ENCODE measurements around the gene AKIRIN2.

The AKIRIN2 gene

DNA sequence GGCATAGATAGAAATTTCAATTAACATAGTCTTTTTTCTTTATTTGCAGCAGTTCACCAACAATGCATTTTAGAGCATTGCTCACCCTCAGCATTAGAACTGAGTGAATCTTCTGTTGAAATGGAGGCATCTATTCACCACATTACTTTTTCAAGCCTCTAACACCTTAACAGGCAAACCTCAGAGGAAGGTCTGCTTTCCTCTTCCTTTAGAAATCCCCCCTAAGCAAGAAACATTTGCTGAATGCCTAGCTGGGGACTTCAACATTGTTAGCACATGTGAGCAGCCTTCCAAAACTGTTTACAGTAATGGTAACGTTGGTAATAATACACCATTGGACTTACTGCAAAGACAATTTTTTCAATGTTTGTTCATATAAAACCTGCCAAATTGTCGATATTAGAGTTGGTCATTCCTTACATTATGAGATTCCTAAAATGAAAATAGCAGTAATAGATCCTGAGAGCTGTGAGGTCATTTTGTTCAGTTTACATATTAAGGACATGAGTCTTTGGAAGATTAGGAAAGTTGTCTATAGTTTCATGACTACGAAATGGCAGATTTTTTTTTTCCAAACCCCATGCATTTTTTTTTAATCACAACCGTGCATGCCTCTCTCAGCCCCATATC lies 20.6 kb upstream of the AKIRIN2 start:
- Histone ChIP-seq H3K79me2 (ENCODE audit: low read length) (no peaks in the 10 kb centered on the region), H3F3A (ENCODE audit: insufficient read depth, low read length) (peaks cover 20% of the 10 kb centered on the region), H3K9ac (ENCODE audit: low read length) (no peak overlapping the region), H3K27ac (ENCODE audit: low read length) (no peak overlapping the region), H3K4me3 (ENCODE audit: low read length) (no peak overlapping the region), H4K20me1 (ENCODE audit: insufficient read depth, low read length) (no peaks in the 10 kb centered on the region), H3K27me3 (replicated peaks; ENCODE audit: insufficient read depth, low read length) (no peaks in the 10 kb centered on the region), H3K36me3 (replicated peaks; ENCODE audit: insufficient read depth, low read length) (no peaks in the 10 kb centered on the region), H3K9me2 (replicated peaks; ENCODE audit: insufficient read depth, low read length) (no peaks in the 10 kb centered on the region), H3K4me1 (ENCODE audit: low read length) (peaks cover 35% of the 10 kb centered on the region), H2AFZ (ENCODE audit: low read length) (peak overlapping the region; percentile 16; the same call in 1 of the 2 replicates), H3K4me2 (ENCODE audit: low read depth, low read length) (peak overlapping the region; percentile 35; the same call in 1 of the 2 replicates), H3K9me3 (replicated peaks; ENCODE audit: insufficient read depth, low read length) (no peaks in the 10 kb centered on the region)
- DNase-seq = no peak
- TF ChIP-seq EZH2phosphoT487 (IDR thresholded peaks at IDR 0.05; ENCODE audit: low read length) = no peak
- TF ChIP-seq, protein P1, sequence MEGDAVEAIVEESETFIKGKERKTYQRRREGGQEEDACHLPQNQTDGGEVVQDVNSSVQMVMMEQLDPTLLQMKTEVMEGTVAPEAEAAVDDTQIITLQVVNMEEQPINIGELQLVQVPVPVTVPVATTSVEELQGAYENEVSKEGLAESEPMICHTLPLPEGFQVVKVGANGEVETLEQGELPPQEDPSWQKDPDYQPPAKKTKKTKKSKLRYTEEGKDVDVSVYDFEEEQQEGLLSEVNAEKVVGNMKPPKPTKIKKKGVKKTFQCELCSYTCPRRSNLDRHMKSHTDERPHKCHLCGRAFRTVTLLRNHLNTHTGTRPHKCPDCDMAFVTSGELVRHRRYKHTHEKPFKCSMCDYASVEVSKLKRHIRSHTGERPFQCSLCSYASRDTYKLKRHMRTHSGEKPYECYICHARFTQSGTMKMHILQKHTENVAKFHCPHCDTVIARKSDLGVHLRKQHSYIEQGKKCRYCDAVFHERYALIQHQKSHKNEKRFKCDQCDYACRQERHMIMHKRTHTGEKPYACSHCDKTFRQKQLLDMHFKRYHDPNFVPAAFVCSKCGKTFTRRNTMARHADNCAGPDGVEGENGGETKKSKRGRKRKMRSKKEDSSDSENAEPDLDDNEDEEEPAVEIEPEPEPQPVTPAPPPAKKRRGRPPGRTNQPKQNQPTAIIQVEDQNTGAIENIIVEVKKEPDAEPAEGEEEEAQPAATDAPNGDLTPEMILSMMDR (IDR thresholded peaks at IDR 0.05; ENCODE audit: low read length) = no peak
- TF ChIP-seq EZH2 (optimal IDR thresholded peaks at IDR 0.05; ENCODE audit: low read depth, low read length) = no peak

DNA sequence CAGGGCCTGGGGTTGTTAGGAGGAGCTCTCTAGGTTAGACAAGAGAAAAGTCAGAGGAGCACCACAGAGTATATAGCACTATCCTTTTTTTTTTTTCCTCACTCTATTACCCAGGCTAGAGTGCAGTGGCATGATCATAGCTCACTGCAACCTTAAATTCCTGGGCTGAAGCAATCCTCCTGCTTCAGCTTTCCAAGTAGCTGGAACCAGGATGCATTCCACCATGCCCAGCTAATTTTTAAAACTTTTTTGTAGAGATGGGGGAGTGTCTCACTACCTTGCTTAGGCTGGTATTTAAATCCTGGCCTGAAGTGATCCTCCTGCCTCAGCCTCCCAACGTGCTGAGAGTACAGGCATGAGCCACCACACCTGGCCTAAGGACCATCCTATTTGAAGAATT lies 19.3 kb upstream of the AKIRIN2 start:
- Histone ChIP-seq H3K36me3 (replicated peaks; ENCODE audit: insufficient read depth, low read length) (no peaks in the 10 kb centered on the region), H3K27ac (ENCODE audit: low read length) (no peak overlapping the region), H3K9ac (ENCODE audit: low read length) (no peak overlapping the region), H3F3A (ENCODE audit: insufficient read depth, low read length) (peaks cover 20% of the 10 kb centered on the region), H3K79me2 (ENCODE audit: low read length) (no peaks in the 10 kb centered on the region), H3K9me2 (replicated peaks; ENCODE audit: insufficient read depth, low read length) (no peaks in the 10 kb centered on the region), H2AFZ (ENCODE audit: low read length) (no peak overlapping the region), H3K4me2 (ENCODE audit: low read depth, low read length) (no peak overlapping the region), H3K4me3 (ENCODE audit: low read length) (no peak overlapping the region), H4K20me1 (ENCODE audit: insufficient read depth, low read length) (no peaks in the 10 kb centered on the region), H3K27me3 (replicated peaks; ENCODE audit: insufficient read depth, low read length) (no peaks in the 10 kb centered on the region), H3K9me3 (replicated peaks; ENCODE audit: insufficient read depth, low read length) (no peaks in the 10 kb centered on the region), H3K4me1 (ENCODE audit: low read length) (peaks cover 35% of the 10 kb centered on the region)
- DNase-seq = no peak
- no peak for TF ChIP-seq EZH2 (optimal IDR thresholded peaks at IDR 0.05; ENCODE audit: low read depth, low read length)

DNA sequence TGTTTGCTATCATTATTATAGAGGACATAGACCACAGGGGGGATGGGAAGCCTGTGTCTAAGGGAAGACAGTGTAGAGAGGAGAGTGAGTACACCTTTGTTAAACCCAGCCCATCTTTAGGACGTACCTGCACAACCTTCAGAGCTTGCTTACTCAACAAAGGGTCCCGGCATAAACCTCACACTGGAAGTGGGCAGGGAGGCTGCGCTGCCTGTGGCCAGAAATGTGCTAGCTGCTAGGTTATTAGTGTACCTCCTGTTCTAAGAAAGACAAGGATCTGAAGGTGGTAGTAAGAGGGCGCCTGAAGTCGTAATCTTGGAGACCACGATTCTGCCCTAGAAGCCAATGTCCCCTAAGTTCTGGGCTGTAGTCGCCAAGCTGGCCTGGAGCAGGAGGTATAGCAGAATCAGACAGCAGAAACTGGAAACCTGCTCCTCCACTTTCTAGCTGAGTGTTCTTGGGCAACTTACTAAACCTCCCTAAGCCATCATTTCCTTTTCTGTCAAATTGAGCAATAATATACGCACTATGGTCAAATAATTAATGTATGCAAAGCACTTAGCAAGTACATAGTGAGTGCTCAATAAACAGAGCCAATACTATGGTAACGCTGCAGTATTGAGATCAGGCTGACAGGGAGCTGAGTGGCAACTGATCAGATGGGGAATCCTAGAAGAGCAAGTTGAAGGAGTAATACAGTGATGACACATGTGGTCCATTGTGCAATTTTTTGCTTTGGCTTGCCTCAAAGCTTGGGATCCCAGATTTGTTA lies 16.8 kb upstream of the AKIRIN2 start:
- peaks cover 14% of the 10 kb centered on the region for H3K4me1 ChIP-seq (ENCODE audit: low read length)
- no peaks in the 10 kb centered on the region for H3K79me2 ChIP-seq (ENCODE audit: low read length)
- no peaks in the 10 kb centered on the region for H3K27me3 ChIP-seq (replicated peaks; ENCODE audit: insufficient read depth, low read length)
- peaks cover 4% of the 10 kb centered on the region; the same call in 1 of the 2 replicates for H3F3A ChIP-seq (ENCODE audit: insufficient read depth, low read length)
- no peak for DNase-seq
- no peak overlapping the region for H2AFZ ChIP-seq (ENCODE audit: low read length)
- no peaks in the 10 kb centered on the region for H4K20me1 ChIP-seq (ENCODE audit: insufficient read depth, low read length)
- H3K27ac ChIP-seq (ENCODE audit: low read length) = no peak overlapping the region
- no peaks in the 10 kb centered on the region for H3K9me3 ChIP-seq (replicated peaks; ENCODE audit: insufficient read depth, low read length)
- H3K9ac ChIP-seq (ENCODE audit: low read length) = no peak overlapping the region
- no peak for TF ChIP-seq EZH2phosphoT487 (IDR thresholded peaks at IDR 0.05; ENCODE audit: low read length)
- TF ChIP-seq, protein P1 (IDR thresholded peaks at IDR 0.05; ENCODE audit: low read length) = no peak
- TF ChIP-seq EZH2 (optimal IDR thresholded peaks at IDR 0.05; ENCODE audit: low read depth, low read length) = no peak
- H3K36me3 ChIP-seq (replicated peaks; ENCODE audit: insufficient read depth, low read length) = no peaks in the 10 kb centered on the region
- H3K9me2 ChIP-seq (replicated peaks; ENCODE audit: insufficient read depth, low read length) = no peaks in the 10 kb centered on the region
- H3K4me2 ChIP-seq (ENCODE audit: low read depth, low read length) = no peak overlapping the region
- H3K4me3 ChIP-seq (ENCODE audit: low read length) = no peak overlapping the region
